NCI-H1694 treated with DMSO at 0.1 percent for 48 hours (cell line): ENCODE results near the gene DCST1.

Experiments
- DNase-seq: peaks from one replicate; lab custom pipeline; 2025; lab: John Stamatoyannopoulos, UW

Gene DCST1

DNA sequence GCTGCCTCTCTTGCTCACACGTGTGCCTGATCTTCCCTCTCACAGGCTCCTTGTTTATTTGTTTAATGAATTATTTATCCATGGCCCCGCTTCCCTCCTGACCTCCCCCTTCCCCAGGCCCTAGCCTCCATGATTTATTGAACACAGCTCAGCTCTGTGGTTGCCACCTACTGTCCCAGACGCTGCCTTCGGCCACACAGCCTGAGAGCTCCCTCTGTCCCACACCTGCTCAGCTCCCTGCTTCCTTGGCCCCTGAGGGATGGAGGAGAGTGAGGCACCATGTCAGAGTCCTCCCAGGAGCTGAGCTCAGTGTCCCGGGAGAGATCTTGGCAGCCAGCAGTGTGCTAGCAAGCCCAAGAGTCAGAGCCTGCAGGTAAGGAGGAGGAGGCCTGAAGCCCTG, 41.9 kb downstream of the DCST1 start:
- DNase-seq = no peak

DNA sequence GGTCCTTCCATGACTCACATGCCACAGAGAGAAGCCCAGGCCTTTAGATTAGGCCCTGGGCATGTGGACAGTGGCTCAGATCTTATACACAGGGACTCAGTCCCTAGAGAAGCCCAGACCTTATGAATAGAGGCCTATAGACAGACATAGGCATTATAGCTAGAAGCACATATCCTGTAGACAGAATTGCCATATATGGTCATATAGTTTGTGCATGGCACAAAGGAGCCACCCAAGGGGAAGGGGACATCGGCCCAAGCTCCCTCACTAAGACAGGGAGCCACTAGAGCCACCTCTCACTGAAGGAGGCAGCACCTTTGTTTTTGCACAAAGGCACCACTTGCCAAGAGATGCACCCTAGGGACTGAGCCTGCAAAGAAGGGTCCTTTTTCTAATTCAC, 42.7 kb downstream of the DCST1 start:
- no peak for DNase-seq

DNA sequence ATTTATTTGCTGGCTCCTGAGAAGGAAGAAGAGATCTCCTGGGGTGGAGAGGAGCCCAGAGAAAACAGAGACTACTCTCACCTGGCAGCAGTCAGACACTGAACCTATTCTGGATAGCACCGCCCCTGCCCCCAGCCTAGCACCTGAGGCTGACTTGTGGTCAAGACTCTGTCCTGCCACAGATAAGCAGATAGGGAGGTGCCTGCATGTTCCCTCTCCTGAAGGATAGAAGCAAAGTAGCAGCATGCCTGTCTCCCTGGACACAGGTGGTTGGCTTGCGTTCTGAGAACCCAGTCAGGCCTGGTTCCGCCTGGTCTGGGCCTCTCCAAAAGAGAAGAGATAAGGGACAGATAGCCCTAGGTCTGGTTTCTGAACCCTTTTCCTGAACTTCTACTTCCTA, 43.7 kb downstream of the DCST1 start:
- no peak for DNase-seq

GRCh38 chr1:155077758-155078445, 44.3 kb downstream of the DCST1 start:
- no peak for DNase-seq

GRCh38 chr1:155078469-155079209, 45.0 kb downstream of the DCST1 start, which contains the start of gene EFNA3:
Gene EFNA3, plus strand, starts transcription at chr1:155078837. Its CDS starts 105 bp downstream, at chr1:155078942.
- peak; percentile 48 for DNase-seq

DNA sequence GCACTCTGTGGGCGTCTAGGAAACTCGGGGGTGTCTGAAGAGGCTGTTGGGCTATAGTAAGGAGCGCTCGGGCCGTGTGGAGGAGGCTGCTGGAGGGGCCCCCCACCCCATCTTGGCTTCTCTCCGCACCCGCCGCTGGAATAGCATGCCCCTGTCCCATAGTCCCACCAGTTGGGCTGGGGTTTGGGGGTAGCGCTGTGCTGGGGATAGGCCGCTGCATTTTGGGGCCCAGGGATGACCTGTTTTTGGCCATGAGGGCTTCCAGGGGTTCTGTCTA, 45.5 kb downstream of the DCST1 start:
- no peak for DNase-seq

- DNase-seq = no peak
Measured at GRCh38 chr1:155079487-155080311, 46.1 kb downstream of the DCST1 start.

DNA sequence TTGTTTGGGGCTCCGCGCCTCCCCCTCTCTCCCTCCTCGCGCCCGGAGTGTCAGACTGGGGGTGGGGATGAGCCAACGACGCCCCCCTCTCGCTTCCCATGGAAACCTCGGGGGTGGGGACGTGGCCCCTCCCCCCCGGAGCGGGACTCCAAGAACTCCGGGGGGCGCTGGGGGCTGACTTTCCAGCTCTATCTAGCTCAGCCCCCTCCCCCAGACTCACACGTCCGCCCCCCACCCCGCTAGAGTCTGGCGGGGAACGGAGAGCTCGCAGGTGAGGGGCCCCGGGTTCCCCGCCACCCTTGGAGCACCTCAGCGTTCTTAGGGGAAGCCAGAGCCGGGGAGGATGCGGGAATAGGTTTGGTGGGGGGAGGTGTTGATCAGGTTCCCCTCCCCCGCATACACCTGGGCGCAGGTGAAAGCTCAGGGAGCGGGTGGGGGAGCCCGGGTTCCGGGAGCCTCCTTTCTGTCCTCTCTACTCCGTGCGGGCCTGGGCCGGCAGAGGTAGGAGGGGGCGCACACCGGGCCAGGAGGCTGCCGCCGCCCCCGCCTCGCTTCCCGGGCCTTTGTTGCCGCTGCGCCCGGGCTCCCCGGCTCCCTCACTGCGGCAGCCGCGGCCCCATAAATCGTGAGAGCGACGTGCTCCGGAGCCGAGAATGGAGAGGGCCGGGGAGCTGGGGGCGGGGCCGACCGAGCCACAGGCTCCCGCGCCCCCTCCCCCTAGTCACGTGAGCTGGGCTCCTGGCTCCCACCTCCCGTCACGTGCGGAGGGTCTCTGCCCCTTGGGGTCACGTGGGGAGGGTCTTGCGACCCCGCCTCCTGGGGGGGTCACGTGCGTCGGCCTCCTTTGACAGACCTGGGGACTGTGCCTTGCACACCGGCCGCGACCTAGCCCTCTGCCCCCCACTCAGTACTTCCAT, 46.9 kb downstream of the DCST1 start:
- DNase-seq = peak; percentile 94

DNA sequence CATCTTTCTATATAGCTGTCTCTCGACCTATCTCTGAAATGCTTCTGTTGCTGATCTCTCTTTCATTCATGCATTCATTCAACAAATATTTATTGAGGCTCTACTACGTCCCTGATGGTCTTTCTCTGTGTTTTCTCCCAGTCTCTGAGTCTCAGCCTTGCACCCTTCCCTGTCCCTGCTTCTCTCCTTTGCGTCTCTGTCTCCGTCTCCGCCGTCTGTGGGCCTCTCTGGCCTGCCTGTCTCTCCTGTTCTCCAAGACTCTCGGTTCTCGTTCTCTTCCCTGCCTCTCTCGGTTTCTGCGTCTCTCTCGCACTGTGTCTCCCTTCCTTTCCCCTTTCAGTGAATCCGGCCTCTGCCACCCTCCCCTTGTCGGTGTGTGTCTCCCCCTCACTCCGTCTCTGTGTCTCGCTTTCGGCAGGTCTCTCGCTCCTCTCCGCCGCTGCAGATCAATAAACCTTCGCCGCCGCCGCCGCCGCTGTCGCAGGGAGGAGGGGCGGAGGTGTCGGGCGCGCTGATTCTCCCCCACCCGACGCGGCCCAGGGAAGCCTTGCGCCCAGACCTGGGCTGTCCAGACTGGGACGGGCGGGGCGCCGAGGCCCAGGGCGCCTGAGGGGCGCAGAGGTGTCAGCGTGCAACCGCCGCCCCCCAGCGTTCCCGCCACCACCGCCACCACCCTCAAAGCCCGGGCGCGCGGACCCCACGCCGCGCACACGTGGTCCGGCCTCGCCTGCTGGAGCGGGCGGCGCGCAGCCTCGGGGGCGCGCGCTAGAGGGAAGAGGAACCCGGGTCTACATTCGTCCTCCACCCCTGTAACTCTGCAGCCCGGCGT, 48.1 kb downstream of the DCST1 start:
- no peak for DNase-seq

DNA sequence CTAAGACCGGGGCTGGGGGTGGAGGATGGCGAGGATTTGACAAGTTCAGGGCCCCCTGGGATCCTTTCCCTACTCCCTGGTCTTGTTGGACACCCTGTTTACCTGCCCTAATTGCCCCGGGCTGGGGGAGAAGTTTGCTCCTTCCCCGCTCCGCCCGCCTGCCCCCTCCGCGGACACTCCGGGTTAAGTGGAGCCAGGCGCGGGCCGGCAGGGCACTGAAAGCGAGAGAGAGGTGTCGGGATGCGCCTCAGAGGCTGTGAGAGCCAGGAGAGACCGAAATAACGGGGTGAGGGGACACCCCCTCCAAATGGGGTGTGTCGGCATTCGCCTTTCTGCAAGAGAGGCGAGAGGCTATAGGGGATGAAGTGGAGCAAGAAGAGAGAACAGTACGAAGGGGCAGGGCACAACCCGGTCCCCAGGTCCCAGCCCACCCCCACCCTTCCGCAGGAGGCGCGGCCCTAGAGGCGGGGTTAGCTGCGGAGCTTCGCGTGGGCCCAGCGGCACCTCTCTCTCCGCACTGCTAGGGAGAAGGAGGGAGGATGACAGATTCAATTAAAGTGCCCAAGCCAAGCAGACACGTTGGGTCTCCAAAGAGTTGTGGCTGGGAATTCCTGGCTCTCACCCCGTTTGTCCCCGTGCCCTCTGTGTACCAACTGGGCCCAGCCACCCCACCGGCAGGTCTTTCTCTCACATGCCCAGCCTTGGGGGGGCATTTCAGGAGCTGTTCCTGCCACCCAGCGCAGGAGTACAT, 48.9 kb downstream of the DCST1 start:
- no peak for DNase-seq

GRCh38 chr1:155083052-155083541, 49.5 kb downstream of the DCST1 start:
- DNase-seq = no peak

DNA sequence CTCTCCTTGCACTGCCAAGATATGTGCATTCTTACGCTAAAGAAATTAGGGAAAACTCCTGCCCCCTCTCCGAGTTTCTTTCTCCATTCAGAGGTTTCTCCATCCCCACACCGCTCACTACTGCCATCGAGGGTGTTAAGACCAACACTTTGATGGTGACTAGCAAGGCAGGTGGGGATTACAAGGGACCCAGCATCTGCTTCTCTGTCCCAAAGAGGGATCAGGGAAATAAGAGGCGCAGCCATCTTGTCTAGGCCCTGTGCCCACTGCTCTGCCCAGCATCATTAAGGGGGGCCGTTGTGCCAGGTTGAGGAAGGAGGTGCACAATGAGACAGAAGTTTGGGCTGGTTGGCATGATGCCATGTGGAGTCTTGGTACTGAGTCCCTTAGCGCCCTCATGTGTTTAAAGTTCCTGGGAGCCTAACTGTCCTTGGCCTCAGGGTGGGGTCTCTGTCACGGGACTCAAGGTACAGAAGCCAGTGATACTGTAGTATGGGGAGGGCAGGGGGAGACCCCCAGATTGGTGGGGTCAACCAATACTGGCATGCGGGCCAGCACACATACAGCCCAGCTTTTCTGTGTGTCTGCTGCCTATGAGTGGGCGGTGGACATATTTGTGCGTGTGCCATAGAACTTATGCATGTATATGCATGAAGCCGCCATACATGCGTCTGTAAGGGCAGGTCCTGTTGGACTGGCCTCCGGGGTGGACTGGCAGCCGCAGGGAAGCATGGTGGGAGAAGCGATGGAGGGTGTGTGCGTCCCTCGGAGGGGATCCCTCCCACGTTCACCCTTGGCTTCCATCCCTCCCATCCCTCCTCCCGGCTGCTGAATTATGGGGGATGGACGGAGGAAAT, 50.5 kb downstream of the DCST1 start:
- peak; percentile 49 for DNase-seq

- peak; percentile 98 for DNase-seq
Measured at GRCh38 chr1:155084722-155085503, 51.3 kb downstream of the DCST1 start.

DNA sequence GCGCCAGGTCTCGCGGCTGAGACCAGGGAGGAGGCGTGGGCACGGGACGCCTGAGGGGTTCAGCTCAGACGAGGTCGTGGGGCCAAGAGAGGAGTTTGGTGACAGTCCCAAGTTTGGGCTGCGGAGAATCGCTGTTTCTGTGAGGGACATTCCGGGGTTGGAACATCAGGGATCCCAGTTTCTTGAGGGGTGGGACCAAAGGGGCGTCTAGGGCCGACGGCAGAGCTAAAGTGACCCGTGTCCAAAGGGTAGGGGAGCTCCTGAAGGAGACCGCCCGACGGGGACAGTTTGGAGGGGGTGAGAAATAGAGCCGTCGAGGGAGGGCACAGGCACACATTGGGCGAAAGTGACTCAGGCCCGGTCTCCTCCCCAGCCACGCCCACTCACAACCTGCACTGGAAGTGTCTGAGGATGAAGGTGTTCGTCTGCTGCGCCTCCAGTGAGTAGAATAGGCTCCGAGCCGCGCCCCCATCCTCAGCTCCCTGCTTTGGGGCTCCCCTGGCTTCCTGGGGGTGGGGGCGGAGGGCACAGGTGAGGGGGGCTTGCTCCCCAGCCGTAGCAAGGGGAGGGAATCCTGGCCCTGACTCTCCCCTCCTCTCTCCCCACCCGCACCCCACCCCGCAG, 52.0 kb downstream of the DCST1 start:
- DNase-seq = no peak

- DNase-seq = peak; percentile 43
Measured at GRCh38 chr1:155086128-155086741, 52.6 kb downstream of the DCST1 start.

DNA sequence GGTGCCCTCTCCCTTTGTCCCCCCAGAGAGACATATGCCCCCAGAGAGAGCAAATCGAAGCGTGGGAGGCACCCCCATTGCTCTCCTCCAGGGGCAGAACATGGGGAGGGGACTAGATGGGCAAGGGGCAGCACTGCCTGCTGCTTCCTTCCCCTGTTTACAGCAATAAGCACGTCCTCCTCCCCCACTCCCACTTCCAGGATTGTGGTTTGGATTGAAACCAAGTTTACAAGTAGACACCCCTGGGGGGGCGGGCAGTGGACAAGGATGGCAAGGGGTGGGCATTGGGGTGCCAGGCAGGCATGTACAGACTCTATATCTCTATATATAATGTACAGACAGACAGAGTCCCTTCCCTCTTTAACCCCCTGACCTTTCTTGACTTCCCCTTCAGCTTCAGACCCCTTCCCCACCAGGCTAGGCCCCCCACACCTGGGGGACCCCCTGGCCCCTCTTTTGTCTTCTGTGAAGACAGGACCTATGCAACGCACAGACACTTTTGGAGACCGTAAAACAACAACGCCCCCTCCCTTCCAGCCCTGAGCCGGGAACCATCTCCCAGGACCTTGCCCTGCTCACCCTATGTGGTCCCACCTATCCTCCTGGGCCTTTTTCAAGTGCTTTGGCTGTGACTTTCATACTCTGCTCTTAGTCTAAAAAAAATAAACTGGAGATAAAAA, 53.4 kb downstream of the DCST1 start:
- no peak for DNase-seq
